ELF-1 (cell line): ENCODE results near the gene WNT3A.
A peak's percentile ranks its signal among the peaks of the same experiment; 100 is the strongest.
"Not testable (repeated sequence)": the region's sequence is repeated elsewhere in the genome, so short reads cannot be mapped to it uniquely, and the experiment has no call there.

Source experiments
- DNase-seq: peaks from one replicate; pipeline ENCODE4 v3.0.0-alpha.2; 2016; ENCODE audit warnings: low read depth, low spot score

The WNT3A gene

GRCh38 chr1:228011721-228012311, 5.0 kb downstream of the WNT3A start:
- no peak for DNase-seq

GRCh38 chr1:228012555-228012954, 5.8 kb downstream of the WNT3A start:
- DNase-seq = no peak

DNA sequence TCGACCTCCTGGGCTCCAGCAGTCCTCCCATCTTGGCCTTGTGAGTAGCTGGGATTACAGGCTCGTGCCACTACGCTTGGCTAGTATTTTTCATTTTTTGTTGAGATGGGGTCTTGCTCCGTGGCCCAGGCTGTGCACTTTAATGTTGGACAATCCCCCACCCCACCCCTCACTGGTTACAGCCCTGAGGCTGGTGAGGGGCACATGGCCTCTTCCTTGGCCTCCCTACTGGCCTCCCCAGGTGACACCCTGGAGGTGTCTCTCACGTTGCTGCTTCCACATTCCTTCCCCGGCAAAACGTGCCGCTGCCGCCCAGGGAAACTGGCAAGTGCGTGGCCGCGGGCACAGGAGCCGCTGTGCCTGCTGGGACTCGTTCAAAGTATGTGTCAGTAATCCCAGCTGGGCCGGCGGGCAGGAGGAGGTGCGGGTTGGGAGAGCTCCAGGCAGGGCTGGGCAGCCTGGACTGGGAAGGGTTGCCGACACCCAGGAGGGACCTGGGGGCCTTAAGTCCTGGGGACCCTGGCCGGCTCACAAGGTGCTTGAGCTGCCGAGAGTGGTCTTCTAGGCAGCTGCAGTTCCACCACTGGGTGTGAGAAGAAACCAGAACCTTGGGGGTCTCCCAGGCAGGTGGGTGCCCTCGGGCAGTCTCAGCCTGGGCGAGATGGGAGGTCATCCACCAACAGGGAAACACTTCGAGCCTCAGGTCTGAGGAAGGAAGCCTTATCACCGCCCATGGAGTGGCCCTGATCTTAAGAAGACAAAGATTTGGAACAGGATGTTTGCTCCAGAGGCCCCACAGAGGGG, 6.5 kb downstream of the WNT3A start:
- no peak for DNase-seq

GRCh38 chr1:228013935-228014930, 7.4 kb downstream of the WNT3A start:
- DNase-seq = peak; percentile 0

GRCh38 chr1:228015276-228016180, 8.7 kb downstream of the WNT3A start:
- peak; percentile 0 for DNase-seq

- DNase-seq = no peak
Measured at GRCh38 chr1:228016181-228016510, 9.3 kb downstream of the WNT3A start.

GRCh38 chr1:228016653-228017355, 10.0 kb downstream of the WNT3A start:
- peak; percentile 0 for DNase-seq

GRCh38 chr1:228017356-228018124, 10.7 kb downstream of the WNT3A start:
- no peak for DNase-seq

- DNase-seq = no peak
Measured at GRCh38 chr1:228018125-228018398, 11.3 kb downstream of the WNT3A start.

DNA sequence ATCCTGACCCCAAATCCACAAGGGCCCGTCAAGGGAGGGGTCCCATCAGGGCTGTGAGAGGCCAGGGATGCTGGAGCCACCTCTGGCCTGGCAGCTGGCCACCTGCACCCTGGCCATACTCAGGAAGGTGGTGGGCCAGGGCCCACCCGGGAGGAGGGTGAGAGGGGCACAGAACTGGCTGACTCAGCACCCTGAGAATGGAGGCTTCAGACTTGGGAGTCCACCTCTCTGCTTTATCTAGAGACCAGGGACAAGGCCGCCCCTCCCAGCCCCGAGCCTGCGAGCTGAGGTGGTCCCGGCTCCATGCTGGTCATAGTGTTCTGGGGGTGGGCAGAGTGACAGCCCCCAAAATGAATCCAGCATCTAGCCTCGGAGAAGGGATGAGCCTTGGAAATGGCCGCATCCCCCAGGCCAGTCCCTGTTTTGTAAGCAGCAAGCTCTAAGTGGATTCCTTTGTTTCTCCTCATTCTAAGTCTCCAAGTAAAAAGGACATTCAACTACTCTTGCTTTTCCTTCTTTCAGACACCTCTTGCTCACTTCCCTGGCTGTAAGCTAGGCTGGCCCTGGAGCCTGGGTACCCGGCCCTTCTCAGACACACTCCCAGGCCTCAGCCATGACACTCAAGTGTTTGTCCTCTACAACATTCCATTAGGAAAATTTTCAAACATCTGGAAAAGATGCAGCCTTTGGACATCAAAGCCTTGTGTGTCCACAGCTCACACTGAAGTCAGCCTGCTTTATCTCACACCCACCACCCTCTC, 12.3 kb downstream of the WNT3A start:
- DNase-seq = no peak

DNA sequence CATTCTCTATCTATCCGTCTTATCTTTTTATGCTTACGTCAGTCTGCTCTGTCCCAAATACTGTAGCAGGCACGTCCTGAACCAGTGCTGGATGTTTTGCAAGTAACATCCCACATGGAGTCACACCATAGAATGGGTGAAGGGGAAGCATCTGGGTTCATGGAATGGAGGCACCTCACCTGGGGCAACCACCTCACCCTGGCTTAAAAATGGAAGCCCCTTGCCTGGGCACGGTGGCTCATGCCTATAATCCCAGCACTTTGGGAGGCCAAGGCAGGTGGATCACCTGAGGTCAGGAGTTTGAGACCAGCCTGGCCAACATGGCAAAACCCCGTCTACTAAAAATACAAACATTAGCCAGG, 12.9 kb downstream of the WNT3A start:
- DNase-seq = not testable (repeated sequence)

- DNase-seq = no peak
Measured at GRCh38 chr1:228020686-228021354, 14.0 kb downstream of the WNT3A start.

DNA sequence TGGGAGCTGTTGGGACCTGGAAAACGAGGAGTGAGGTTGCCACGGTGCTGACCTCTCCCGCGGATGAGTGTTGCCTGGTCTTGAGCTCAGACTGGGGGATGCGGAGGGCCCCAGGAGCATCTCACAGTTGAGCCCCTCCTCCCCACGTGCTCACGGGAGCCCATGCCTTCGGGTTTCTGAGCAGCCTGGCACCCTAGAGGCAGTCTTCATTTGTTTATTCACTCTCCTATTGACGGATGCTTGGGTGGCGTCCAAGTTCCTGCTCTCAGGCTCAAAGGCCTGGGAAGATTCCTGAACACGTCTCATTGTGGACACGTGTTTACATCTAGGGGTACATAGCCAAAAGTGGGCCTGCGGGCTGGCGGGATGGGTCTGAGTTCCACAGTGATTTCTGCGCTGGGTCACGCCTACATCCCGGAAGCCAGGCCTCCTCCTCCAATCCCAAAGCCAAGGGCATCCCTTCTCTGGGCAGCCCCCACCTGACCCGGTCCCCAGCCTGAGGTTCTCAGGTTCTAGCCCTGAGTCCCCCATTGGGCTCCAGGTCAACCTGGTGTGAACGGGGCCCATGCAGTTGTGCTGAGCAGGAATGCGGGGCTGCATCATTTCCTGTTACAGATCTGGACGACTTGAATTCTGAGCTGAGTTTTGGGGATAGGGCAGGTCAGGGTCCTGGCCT, 14.7 kb downstream of the WNT3A start:
- DNase-seq = no peak

DNA sequence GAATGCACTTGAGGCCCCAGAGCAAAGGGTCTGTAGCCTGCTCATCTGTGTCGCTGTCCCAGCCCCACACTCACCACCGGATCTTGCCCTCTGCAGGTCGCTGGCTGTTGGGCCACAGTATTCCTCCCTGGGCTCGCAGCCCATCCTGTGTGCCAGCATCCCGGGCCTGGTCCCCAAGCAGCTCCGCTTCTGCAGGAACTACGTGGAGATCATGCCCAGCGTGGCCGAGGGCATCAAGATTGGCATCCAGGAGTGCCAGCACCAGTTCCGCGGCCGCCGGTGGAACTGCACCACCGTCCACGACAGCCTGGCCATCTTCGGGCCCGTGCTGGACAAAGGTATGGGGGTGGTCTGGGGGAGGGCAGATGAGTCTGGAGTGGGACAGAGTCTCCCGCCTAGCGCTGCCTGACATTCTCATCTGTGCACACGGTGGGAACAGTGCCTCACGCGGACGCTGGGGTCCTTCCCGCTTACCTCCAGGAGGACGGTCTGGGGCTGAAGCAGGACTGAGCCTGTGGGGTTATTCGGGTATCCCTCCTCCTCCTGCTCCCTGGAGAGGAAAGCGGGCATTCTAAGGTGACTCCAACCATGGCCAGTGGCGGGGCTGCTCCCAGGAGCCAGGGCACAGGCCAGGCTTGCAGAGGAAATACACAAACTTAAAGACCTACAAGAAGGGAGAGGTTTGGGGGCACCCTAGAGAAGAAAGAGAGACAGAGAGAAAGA, 15.9 kb downstream of the WNT3A start:
- DNase-seq = no peak

DNA sequence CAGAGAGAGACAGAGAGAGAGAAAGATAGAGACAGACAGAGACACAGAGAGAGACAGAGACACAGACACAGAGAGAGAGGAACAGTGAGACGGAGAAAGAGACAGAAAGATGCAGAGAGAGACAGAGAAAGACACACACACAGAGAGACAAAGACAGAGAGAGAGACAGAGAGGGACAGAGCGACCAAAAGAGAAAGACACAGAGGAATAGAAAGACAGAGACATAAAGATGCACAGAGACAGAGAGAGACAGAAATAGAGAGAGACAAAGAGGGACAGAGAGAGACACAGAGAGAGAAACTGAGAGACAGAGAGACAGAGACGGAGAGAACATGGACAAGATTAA, 16.5 kb downstream of the WNT3A start:
- DNase-seq = no peak

GRCh38 chr1:228029281-228029680, 22.5 kb downstream of the WNT3A start:
- no peak for DNase-seq

- no peak for DNase-seq
Measured at GRCh38 chr1:228030451-228031201, 23.8 kb downstream of the WNT3A start.
